ENCODE data around the gene EYA3.

DNA sequence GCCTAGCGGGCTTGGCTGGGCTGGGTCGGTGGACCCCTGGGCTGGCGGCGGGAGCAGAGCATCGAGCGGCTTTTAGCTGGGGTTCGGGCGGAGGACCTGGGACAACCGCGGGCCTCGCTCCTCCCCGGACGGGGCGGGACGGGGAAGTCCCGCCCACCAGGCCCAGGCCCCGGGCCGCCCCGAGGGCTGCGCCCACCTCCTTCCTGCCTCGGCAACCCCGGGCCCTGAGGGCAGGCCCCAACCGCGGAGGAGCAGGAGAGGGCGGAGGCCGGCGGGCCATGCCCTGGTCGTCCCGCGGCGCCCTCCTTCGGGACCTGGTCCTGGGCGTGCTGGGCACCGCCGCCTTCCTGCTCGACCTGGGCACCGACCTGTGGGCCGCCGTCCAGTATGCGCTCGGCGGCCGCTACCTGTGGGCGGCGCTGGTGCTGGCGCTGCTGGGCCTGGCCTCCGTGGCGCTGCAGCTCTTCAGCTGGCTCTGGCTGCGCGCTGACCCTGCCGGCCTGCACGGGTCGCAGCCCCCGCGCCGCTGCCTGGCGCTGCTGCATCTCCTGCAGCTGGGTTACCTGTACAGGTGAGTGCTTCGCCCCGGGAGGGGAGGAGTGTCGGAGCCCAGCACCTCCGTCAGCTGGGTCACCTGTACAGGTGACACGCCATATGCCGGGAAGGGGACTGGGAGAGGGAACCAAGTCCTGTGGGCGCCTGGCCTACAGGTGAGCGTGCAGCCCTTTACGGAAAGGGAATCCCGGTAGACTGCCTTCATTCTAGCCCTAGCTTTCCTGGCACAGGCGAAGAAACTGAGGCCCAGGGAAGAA lies 128.4 kb downstream of the EYA3 start, which contains the start of gene XKR8:
- TF ChIP-seq, protein P1, sequence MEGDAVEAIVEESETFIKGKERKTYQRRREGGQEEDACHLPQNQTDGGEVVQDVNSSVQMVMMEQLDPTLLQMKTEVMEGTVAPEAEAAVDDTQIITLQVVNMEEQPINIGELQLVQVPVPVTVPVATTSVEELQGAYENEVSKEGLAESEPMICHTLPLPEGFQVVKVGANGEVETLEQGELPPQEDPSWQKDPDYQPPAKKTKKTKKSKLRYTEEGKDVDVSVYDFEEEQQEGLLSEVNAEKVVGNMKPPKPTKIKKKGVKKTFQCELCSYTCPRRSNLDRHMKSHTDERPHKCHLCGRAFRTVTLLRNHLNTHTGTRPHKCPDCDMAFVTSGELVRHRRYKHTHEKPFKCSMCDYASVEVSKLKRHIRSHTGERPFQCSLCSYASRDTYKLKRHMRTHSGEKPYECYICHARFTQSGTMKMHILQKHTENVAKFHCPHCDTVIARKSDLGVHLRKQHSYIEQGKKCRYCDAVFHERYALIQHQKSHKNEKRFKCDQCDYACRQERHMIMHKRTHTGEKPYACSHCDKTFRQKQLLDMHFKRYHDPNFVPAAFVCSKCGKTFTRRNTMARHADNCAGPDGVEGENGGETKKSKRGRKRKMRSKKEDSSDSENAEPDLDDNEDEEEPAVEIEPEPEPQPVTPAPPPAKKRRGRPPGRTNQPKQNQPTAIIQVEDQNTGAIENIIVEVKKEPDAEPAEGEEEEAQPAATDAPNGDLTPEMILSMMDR (IDR thresholded peaks at IDR 0.05), result peak in 5 of 6 experiments; percentile 35 to 64 (median 49)
- TF ChIP-seq POLR2A (IDR thresholded peaks at IDR 0.05), result peak in 1 of 4 donors; percentile 78

All from esophagus squamous epithelium (tissue), 4 donors.